Hippocampal formation (tissue), 2 donors: Measurements from ENCODE around the gene SLC22A17.

Source experiments
- DNase-seq, 2 donors: peaks; one replicate each; lab custom pipeline; 2025; lab: John Stamatoyannopoulos, UW

The SLC22A17 gene

DNA sequence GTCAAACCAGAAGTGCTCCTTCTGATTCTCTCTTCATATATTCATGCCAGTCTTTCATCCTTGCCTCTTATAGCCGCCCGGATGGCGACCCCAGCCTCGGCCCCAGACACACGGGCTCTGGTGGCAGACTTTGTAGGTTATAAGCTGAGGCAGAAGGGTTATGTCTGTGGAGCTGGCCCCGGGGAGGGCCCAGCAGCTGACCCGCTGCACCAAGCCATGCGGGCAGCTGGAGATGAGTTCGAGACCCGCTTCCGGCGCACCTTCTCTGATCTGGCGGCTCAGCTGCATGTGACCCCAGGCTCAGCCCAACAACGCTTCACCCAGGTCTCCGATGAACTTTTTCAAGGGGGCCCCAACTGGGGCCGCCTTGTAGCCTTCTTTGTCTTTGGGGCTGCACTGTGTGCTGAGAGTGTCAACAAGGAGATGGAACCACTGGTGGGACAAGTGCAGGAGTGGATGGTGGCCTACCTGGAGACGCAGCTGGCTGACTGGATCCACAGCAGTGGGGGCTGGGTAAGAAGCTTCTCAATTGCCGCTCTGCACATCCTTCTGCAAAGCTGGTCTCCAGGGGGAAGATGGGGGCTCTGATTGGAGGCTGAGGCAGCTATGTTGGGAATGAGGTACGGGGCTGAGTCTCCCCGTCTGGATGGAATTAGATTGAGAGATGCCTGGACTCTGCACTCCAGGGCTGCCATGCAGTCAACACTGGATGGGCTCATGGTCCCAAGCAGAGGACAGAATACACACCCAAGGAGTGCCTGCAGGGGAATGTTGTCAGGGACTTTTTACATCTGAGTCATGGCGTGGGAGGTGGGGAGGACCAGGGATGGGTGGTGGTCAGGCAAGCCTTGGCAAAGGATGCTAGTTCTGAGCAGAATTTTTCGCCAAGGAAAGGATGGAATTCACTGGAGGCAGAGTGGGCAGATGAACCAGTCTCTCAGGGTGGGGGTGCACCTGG lies 44.7 kb downstream of the SLC22A17 start:
- no peak for DNase-seq

DNA sequence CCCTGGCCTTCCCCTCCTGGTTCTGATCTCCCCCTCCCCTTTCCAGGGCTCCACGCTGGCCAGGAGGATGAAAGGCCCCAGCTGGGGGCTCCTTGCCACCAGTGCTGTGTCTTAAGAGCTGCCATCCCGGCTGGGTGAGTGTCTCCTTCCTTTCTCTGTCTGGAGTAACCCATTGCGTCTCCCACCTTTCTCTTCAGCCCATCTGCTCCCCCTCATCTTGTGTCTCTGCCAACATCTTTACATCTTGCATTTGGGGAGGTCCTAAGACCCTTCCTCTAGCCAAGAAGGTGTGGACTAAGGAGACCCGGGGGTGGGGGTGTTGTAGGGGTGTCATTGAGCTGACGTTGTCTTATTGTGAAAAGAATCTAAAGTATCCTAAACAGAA lies 45.5 kb downstream of the SLC22A17 start:
- no peak for DNase-seq

DNA sequence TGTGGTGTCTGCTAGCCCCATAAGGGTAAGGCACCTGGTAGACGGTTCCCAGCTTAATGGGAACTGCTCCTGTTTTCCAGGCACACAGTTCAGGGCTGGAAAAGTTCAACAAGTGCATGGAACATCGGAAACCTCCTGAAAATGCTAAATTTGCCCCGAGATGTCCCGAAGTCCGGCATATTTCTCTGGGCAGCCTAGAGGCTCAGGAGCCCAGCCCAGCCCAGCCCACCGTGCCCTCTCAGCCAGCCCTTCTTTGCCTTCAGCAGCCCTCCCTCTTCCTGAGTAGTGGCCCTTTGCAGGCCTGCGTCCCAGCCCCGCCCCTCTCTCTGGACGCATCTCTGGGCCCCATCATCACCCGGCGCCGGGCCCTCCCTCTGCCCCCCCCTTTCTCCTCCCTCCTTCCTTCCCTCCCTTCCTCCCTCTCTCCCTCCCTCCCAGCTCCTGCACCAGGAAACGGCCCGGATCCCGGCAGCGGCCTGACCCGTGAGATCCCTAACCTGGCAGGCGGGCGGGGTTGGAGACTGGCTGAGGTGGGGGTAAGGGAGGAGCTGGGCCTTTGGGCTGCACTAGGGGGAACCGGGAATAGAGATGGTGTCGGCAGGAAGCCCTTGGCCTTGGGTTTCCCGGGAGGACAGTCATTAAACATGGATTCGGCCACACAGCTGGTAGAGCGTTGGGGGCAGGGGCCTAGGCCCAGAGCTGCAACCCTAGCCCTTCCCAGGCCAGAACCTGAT lies 46.1 kb downstream of the SLC22A17 start, which contains the start of gene BCL2L2:
BCL2L2 (plus strand) TSS at position 422 of the 734 bp plus-strand sequence. CDS start 935 bp downstream, outside the sequence.
- DNase-seq = peak; percentile 87 to 90

DNA sequence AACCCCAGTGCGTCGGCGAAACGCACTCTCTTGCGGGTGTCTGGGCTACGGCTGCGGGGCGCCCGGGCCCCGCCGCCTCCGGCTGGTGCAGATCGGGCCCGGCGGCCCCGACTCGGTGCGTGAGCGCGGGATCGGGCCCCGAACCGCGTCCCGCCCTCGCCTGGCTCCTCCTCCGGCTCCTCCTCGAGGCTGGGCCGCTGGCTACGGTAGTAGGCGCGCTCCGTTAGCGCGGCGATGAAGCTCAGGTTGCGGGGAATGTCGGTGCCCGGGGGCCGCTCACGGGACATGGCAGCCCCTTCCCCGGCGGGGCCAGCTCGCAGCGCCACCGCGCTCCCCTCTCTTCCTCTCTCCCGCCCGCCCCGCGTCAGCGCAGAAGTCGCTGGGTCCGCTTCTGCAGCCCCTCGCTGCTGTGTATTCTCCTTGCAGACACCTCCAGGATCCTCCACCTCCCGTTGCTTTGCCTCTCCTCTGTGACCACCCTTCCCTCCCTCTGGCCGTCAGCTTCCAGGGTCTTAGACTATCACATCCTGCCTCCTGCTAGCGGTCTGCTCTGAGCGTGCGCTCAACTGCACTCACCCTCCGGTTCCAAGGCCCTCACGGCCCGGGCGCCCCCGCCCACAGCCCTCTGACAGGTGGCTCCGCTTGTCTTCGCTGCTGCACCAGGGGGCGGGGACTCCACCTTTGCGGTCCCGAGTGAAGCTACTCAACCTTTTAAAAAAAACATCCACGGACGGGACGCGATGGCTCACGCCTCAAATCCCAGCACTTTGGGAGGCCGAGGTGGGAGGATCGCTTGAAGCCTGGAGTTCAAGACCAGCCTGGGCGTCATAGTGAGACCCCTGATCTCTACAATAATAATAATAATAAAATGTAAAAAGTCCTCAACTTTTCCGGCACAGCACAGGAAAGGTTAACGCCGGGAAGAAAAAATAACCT lies 50.1 kb downstream of the SLC22A17 start, which contains the start of gene PPP1R3E:
PPP1R3E (minus strand) TSS at position 570 of the 936 bp plus-strand sequence; CDS start at position 287, 283 bp downstream.
- DNase-seq = peak; percentile 51 to 75

DNA sequence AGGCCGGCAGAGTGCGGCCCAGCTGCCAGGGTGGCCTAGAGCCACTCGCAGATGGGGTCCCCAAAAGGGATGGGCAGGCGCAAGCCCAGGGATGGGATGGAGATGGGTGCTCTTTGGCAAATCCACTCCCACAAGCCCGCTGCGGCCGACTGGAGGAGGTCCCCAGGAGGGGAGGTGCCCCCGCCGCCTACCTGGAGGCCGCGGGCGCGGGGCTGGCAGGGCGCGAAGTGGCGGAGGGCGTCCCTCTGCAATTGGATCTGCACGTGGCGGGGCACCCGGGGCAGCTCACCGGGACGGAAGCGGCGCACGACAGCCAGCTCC lies 50.8 kb downstream of the SLC22A17 start:
- no peak for DNase-seq

DNA sequence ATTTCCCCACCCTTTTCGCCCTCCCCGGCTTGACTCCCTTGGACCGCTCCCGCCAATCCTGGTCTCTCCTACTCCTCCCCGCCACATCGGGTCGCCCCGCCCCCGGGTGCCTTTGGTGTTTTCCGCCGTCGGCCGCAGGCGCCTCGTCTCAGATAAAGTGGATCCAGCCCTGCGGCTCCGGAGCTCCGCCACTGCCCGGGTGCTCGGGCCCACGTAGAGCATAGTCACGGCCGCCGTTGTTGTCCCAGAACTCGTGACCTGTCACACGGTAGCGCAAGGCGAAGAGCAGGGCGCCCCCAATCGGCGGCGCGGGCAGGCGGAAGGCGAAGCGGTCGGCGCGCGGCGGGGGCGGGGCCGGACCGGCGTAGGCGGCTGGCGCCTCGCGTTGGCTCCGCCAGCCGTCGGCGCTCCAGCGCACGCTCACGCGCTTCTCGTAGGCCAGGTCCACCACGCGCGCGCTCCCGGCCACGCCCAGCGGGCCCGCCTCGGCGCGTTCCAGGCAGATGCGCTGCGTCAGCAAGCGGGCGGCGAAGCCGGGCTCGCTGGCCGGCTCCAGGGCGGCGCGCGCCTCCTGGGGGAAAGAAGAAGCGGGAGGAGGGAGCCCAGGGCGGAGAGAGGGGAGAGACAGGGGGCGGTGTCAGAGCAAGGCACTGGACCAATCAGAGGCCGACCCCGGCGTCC lies 51.3 kb downstream of the SLC22A17 start:
- peak; percentile 97 to 98 for DNase-seq

DNA sequence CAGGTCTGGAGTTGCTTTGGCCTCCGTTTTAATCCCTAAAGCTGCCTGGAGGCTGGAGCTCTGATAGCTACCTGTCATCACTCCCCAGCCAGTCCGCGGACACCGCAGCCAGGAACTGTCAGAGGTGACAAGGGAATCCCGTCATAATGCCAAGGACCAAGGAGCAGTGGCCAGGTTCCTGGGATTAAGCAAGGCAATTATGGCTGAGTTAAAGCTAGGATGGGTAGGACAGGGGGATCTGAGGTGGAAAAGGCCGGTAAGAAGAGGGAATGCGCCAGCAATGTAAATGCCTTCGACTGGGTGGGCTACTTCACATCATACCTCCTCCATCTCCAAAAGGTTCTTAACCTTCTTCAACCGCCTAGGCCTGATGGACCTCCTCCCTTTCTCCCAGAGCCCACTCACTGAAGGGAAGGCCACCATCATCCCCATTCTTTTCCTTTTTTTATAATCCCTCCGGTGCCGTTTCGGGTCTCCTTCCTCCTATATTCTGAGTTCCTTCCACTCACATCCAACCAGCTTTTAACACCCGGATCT lies 51.9 kb downstream of the SLC22A17 start:
- peak in 1 of 2 donors; percentile 29 for DNase-seq

DNA sequence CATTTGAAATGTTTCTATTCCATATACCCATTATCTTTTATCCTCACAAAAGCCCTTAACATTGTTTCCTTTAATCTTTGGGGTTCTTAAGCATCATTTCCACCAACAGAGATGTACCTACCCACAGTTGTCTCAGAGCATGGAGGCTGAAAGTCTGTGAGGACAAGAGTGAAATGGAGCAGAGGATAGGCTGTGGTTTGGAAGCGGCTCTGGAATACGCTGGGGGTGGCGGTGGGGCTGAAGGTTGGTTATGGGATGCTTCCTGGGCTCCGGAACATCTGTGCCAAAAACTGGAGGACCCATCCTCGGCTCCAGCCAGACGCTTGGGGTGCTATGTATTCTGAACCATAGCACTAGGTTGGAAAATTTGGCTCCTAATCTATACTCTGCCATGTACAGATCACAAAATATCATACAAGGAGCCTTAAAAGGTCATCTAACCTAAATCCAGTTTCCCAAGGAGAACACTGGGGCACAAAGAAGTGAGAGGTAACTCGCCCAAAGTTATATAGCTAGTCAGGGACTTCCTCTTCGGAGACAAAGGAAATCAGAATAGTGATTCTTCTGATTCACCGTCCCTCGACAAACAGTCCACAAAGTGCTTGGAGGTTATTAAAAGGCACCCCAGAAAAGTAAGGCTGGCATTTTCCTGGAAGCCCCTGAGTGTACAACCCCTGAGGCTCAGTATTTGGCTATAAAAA lies 52.6 kb downstream of the SLC22A17 start:
- DNase-seq = no peak

DNA sequence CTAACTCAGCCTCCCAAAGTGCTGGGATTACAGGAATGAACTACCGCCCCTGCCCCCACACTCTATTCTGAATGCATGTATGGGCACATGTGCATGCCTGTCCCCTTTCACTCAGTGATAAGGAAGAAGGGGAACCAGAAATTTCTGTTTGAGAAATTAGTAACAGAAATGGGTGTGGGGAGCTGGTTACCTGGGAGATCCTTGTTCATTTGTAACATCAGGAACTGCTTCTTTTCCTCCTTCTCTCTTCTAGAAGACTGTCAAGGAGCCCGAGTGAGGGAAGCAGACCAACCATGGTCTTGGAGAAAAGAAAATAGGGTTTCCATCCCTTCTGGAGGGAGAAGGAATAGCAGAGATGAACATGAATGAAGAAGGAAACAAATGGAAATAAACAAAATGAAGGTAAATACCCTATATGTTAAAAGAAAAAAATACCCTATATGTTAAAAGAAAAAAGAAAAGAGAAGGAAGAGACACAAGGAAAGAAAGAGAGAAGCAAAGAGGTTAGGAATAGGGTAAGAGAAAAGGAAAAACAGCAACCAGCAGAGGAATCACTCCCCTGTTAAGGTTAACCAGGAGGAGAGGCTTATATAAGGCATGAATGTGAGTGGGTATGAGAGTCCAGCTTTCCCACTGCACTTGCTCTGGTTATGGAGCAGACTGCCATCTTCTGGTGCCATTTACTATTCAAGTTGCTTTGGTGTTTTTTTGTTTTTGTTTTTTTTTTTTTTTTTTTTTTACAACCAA lies 53.3 kb downstream of the SLC22A17 start:
- peak in 1 of 2 donors; percentile 75 for DNase-seq

DNA sequence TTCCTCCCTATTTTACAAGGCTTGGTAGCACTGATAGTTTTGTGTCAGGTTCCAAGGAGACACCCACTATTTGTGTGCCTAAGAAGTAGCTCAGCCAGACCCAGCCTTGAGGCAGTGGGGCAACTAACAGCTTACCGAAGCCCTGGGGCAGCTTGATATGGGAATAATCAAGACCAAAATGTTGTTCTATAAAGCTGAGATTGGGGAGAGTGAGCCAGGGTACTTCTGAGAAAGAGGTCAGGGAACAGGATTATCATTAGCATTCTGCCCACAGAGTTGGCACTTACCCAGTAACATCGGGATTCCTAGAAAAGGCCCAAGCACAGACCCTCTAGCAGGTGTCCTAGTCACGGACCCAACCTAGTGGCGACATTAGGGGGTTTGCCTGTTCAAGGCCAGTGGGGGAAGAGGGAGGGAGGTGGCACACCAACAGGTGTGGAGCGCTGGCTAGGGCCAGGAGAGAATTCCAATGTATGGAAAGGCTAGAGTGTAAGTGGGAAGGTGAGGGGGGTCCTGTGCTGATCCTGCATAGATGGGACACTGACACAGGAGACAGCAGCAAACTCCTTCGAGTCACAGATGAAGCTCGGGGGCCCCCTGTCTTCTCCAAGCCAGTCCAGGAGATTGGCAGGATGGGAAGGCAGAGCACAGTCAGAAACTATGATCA lies 54.9 kb downstream of the SLC22A17 start:
- DNase-seq = no peak

DNA sequence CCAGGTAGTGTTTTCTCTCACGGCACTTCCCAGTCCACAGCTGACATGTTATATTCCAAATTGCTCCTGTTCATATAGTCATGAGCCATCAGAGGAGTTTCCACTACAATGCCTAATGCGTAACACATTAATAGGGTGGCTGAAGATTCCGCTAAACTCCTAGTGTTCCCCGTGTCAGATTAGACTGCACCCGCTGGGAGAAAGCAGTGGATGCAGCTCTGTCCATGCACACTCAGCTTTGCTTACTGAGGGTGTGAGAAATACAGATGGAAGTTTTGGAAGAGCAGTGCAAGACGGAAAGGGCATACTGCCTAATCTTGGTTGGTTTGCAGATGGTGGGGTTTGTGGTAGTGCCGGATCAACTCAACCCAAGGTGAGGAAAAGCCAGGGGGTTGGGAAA lies 55.6 kb downstream of the SLC22A17 start:
- DNase-seq = no peak
